Measurements from ENCODE around the gene FUBP3. TPM values are rescaled to one million over a fixed set of nuclear protein-coding genes. Genes with fewer than 3 reads are reported as not detected.

Gene FUBP3
- total and polyA plus RNA-seq, 4 donors: 22.9 to 44.6 (median 35.1) TPM

- no peak for ATAC-seq (ENCODE audit: insufficient read depth, low FRiP score)
- Histone ChIP-seq H3K4me1 (ENCODE audit: control insufficient read depth in 5 of 5, insufficient read depth in 5 of 5, low read length in 5 of 5) (peaks cover 0 to 28% (median 4%) of the 10 kb centered on the region in 5 donors), H3K9ac (ENCODE audit: insufficient read depth in 1 of 2, low read length in 2 of 2) (no peak within 1 kb of the TSS)
Measured at GRCh38 chr9:130664251-130665028, 85.1 kb downstream of the FUBP3 start, which contains the start of gene PRDM12. TSS of gene PRDM12 (plus strand) at chr9:130664594. CDS start at chr9:130664654, 60 bp downstream.

DNA sequence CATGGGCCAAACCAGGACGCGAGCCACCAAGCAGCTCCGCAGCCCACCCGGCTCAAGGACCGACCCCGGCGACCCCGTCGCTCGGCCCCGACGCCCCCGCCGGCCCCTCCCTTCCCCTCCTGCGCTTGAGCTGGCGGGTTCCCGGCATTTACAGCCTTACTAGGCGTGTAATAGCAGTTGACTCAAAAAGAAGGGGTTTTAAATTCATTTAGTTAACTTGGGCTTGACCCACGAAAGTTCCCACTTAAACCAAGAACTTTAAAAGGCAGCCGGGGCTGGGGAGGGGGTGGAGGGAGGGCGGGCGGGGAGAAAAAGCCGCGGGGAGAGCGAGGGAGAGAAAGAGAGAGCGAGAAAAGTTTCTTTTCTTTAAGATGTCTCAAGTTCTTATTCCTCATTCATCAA is 85.7 kb downstream of the FUBP3 start:
- peaks cover 0 to 28% (median 4%) of the 10 kb centered on the region in 5 donors for H3K4me1 ChIP-seq (ENCODE audit: control insufficient read depth in 5 of 5, insufficient read depth in 5 of 5, low read length in 5 of 5)
- H3K36me3 ChIP-seq (ENCODE audit: control insufficient read depth in 4 of 4, insufficient read depth in 4 of 4, low read length in 4 of 4): no peaks in the 10 kb centered on the region
- no peak for ATAC-seq (ENCODE audit: insufficient read depth, low FRiP score)
- DNase-seq: no peak
- 2 to 3% methylated on average over 22 to 26 of the region's 26 CpGs for WGBS, 2 donors
- no peak overlapping the region for H3K4me3 ChIP-seq
- H3K27me3 ChIP-seq (ENCODE audit: control insufficient read depth in 3 of 3, insufficient read depth in 3 of 3, low read length in 2 of 3): peaks cover 0 to 76% (median 63%) of the 10 kb centered on the region in 3 donors
- peaks cover 0 to 7% (median 0%) of the 10 kb centered on the region in 4 donors for H3K9me3 ChIP-seq (ENCODE audit: control insufficient read depth in 4 of 4, insufficient read depth in 3 of 4, low read length in 3 of 4)
- no peak overlapping the region for H3K27ac ChIP-seq (ENCODE audit: low read depth in 1 of 2, low read length in 1 of 2)
- H3K9ac ChIP-seq (ENCODE audit: insufficient read depth in 1 of 2, low read length in 2 of 2): no peak overlapping the region
- TF ChIP-seq CTCF (IDR thresholded peaks at IDR 0.05; ENCODE audit: control extremely low read depth, extremely low read depth): no peak

More at GRCh38 chr9:130664251-130665028, 85.1 kb downstream of the FUBP3 start, which contains the start of gene PRDM12:
- WGBS, 2 donors: 3 to 5% methylated on average over 71 to 76 of the region's 76 CpGs
- peaks cover 0 to 7% (median 0%) of the 10 kb centered on the region in 4 donors for H3K9me3 ChIP-seq (ENCODE audit: control insufficient read depth in 4 of 4, insufficient read depth in 3 of 4, low read length in 3 of 4)
- no peak within 1 kb of the TSS for H3K4me3 ChIP-seq
- no peak for TF ChIP-seq CTCF (IDR thresholded peaks at IDR 0.05; ENCODE audit: control extremely low read depth, extremely low read depth)
- peaks cover 5 to 77% (median 63%) of the 10 kb centered on the region in 3 donors for H3K27me3 ChIP-seq (ENCODE audit: control insufficient read depth in 3 of 3, insufficient read depth in 3 of 3, low read length in 2 of 3)
- no peak within 1 kb of the TSS for H3K27ac ChIP-seq (ENCODE audit: low read depth in 1 of 2, low read length in 1 of 2)
- no peaks in the 10 kb centered on the region for H3K36me3 ChIP-seq (ENCODE audit: control insufficient read depth in 4 of 4, insufficient read depth in 4 of 4, low read length in 4 of 4)
- no peak for DNase-seq

DNA sequence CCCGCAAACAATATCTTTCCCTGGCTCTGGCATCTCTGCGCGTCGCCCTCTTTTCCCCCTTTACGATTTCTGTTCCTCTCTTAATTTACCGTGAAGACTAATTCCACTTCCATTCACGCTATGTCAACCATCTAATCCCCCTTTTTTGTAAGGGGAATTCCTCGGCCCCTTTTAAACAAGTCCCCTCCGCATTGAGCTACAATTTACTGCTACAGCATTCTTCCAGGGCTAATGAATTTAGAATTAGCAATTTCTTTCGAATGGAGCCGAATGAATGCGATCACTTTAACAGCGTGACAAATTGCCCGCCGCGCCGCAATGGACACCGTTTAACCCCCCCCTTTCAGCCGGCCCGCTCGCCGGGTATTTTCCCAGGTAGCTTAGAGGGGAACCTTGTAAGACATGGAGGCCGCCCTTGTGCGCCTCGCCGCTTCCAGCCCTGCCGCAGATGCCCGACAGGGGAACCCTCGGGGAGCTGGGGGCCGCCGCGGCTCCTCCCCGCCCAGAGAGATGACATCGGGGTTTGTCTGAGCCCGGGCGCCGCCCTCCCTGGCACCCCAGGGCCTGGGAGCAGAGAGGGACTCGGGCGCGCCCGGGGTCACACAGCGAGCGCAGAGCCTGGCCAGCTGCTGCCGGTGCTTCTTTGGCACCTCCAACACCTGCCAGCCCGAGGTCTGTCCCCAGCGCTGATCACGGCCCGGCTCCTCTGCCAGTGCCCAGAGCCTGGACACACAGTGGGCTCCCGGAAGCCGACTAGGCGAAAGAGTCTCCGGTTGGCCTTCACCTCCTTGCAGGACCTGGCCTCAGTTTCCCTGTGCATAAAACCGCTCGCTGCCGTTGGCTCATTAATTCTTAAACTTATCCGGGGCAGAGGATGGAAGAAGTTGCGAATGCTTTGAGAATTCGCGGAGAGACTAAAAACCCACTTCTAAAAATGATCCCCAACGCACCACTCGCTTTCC is 86.3 kb downstream of the FUBP3 start:
- no peak for TF ChIP-seq CTCF (IDR thresholded peaks at IDR 0.05; ENCODE audit: control extremely low read depth, extremely low read depth)
- H3K27ac ChIP-seq (ENCODE audit: low read depth in 1 of 2, low read length in 1 of 2): no peak overlapping the region
- peaks cover 0 to 7% (median 0%) of the 10 kb centered on the region in 4 donors for H3K9me3 ChIP-seq (ENCODE audit: control insufficient read depth in 4 of 4, insufficient read depth in 3 of 4, low read length in 3 of 4)
- peaks cover 0 to 25% (median 4%) of the 10 kb centered on the region in 5 donors for H3K4me1 ChIP-seq (ENCODE audit: control insufficient read depth in 5 of 5, insufficient read depth in 5 of 5, low read length in 5 of 5)
- H3K4me3 ChIP-seq: no peak overlapping the region
- ATAC-seq (ENCODE audit: insufficient read depth, low FRiP score): no peak
- 4 to 6% methylated on average over 60 to 61 of the region's 61 CpGs for WGBS, 2 donors
- peaks cover 0 to 77% (median 65%) of the 10 kb centered on the region in 3 donors for H3K27me3 ChIP-seq (ENCODE audit: control insufficient read depth in 3 of 3, insufficient read depth in 3 of 3, low read length in 2 of 3)
- no peak overlapping the region for H3K9ac ChIP-seq (ENCODE audit: insufficient read depth in 1 of 2, low read length in 2 of 2)
- no peak for DNase-seq
- H3K36me3 ChIP-seq (ENCODE audit: control insufficient read depth in 4 of 4, insufficient read depth in 4 of 4, low read length in 4 of 4): no peaks in the 10 kb centered on the region
